ENCODE data around the gene MCEE.

DNA sequence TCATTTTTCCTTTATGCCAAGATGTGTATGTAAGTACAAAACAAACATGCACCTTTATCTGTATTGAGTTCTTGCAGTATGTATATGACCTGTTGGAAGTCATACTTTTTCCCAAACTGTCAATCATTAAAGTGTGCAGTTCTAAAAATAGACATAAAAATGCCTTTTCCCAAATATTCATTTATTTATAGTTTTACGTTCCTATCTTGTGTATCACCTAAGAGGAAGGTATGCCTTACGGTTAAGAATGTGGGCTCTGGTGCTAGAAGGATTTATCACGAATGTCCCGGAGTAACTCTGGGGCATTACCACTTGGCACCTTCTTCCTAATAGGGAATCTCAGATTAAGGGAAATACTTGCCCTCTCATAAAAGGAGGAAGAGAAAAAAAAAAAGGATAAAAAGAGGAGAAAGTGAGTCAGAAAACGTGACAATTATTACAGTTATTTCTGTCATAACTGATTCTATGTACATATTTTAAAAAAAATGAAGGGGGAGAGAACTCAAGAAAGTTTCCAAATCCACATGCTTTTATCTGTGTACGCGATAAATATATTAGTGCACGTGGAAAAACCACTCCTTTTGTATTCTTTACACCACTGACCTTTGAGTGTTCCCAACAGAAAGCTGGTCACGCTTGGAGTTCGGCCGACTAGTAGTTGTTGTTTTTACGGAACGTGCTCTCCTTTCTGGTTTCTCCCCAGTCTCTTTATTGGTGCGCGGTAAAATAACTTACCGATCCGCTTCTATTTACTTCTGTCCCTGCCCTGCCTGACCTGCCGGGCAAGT, 721 bp downstream of the MCEE start:
- TF ChIP-seq CTCF (IDR thresholded peaks at IDR 0.05) (no peak), YY1 (IDR thresholded peaks at IDR 0.05; ENCODE audit: low read depth) (no peak), GABPA (IDR thresholded peaks at IDR 0.05; ENCODE audit: low read depth) (no peak), CHD2 (IDR thresholded peaks at IDR 0.05; ENCODE audit: low read length, partially characterized antibody) (no peak), GATA2 (CRISPR knock-in tag; IDR thresholded peaks at IDR 0.05) (no peak)
- TF ChIP-seq, protein P1, sequence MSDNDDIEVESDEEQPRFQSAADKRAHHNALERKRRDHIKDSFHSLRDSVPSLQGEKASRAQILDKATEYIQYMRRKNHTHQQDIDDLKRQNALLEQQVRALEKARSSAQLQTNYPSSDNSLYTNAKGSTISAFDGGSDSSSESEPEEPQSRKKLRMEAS (IDR thresholded peaks at IDR 0.05; ENCODE audit: low read depth) = no peak
- TF ChIP-seq, protein P2, sequence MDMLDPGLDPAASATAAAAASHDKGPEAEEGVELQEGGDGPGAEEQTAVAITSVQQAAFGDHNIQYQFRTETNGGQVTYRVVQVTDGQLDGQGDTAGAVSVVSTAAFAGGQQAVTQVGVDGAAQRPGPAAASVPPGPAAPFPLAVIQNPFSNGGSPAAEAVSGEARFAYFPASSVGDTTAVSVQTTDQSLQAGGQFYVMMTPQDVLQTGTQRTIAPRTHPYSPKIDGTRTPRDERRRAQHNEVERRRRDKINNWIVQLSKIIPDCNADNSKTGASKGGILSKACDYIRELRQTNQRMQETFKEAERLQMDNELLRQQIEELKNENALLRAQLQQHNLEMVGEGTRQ (IDR thresholded peaks at IDR 0.05; ENCODE audit: borderline replicate concordance, low read depth, low read length) = no peak
